A549 (cell line): ENCODE data around the gene TNFAIP2. TPM values are rescaled to one million over a fixed set of nuclear protein-coding genes. Genes with fewer than 3 reads are reported as not detected.

Experiments
- ATAC-seq, 2 experiments: fragments of 200-7000 bp in 1 of 2; fragments of >200 bp in 1 of 2; cut with Nextera tagmentation in 1 of 2; cut with Tn5 transposase in 1 of 2; 3 replicates each; pipeline versions ENCODE4 v1.8.0 to v1.9.1; 2018 to 2020; ENCODE audit warnings: mild to moderate bottlenecking in 1 of 2, moderate library complexity in 1 of 2
- CTCF ChIA-PET: fragments of 300-600 bp; sonication (Branson Sonifier 250); formaldehyde crosslinking; extraction: SDS; loops from one replicate; lab custom pipeline; 2021; ENCODE audit warnings: antibody characterized with exemption, inconsistent platforms; lab: Yijun Ruan, JAX
- POLR2A ChIA-PET: fragments of 350-600 bp; formaldehyde crosslinking; extraction: SDS; loops from one replicate; lab custom pipeline; 2021; ENCODE audit warnings: antibody characterized with exemption, inconsistent platforms; lab: Yijun Ruan, JAX
- DNase-seq, 2 experiments: peaks; one replicate each; pipeline versions ENCODE4 v3.0.0 to v3.0.0-alpha.2; 2011 to 2016; ENCODE audit warnings: low read depth in 1 of 2, low spot score in 1 of 2
- FAIRE-seq: peaks from 2 replicates; lab custom pipeline; 2011; peaks lifted over from hg19 to GRCh38; lab: Jason Lieb, UNC
- H3K27ac ChIP-seq, 2 experiments: fragments of >200 bp; sonication (Bioruptor Twin); formaldehyde crosslinking; 3 replicates each; pipeline ENCODE4 v1.5.1; 2016 to 2017
- H3K4me1 ChIP-seq: fragments of >200 bp; sonication (Bioruptor Twin); formaldehyde crosslinking; 3 replicates; pipeline ENCODE4 v1.6.1; 2016
- H3K4me2 ChIP-seq: fragments of >200 bp; sonication (Bioruptor Twin); formaldehyde crosslinking; 3 replicates; pipeline ENCODE4 v1.6.1; 2016
- H3K4me3 ChIP-seq: fragments of >200 bp; sonication (Bioruptor Twin); formaldehyde crosslinking; 3 replicates; pipeline ENCODE4 v1.5.1; 2016
- H3K9me3 ChIP-seq: fragments of >200 bp; sonication (Bioruptor Twin); formaldehyde crosslinking; 3 replicates; pipeline ENCODE4 v1.6.1; 2016
- CBX2 ChIP-seq: fragments of 200-600 bp; sonication (generic); IDR thresholded peaks from 2 replicates; pipeline ENCODE4 v1.6.1; 2016; ENCODE audit warnings: low read depth, mild to moderate bottlenecking, borderline replicate concordance
- CEBPB ChIP-seq, 2 experiments: fragments of >200 bp in 1 of 2; sonication (Bioruptor Twin) in 1 of 2; formaldehyde crosslinking in 1 of 2; IDR thresholded peaks; 2 replicates each; pipeline ENCODE4 v1.6.1; 2012 to 2016
- CHD2 ChIP-seq: fragments of 150-350 bp; IDR thresholded peaks from 2 replicates; pipeline ENCODE4 v1.6.1; 2014; ENCODE audit warnings: low read length; ENCODE audit not compliant: partially characterized antibody
- CHD4 ChIP-seq: fragments of 200-600 bp; sonication (generic); IDR thresholded peaks from 2 replicates; pipeline ENCODE4 v1.6.1; 2016; ENCODE audit warnings: antibody characterized with exemption, mild to moderate bottlenecking, borderline replicate concordance
- CTCF ChIP-seq: fragments of >200 bp; sonication (Bioruptor Twin); formaldehyde crosslinking; IDR thresholded peaks from 3 replicates; pipeline ENCODE4 v1.5.1; 2016
- EHF ChIP-seq: fragments of 250-450 bp; sonication (Bioruptor Pico); IDR thresholded peaks from 2 replicates; pipeline ENCODE4 v1.5.0; 2020; ENCODE audit warnings: mild to moderate bottlenecking
- EHMT2 ChIP-seq: fragments of 200-600 bp; sonication (generic); IDR thresholded peaks from 2 replicates; pipeline ENCODE4 v1.6.1; 2016; ENCODE audit warnings: antibody characterized with exemption, low read depth, mild to moderate bottlenecking, moderate library complexity
- ESRRA ChIP-seq: fragments of 150-350 bp; IDR thresholded peaks from 2 replicates; pipeline ENCODE4 v1.6.1; 2014; ENCODE audit warnings: mild to moderate bottlenecking, low read length, borderline replicate concordance
- FOSL2 ChIP-seq, 2 experiments: fragments of 450-650 bp in 1 of 2; fragments of >200 bp in 1 of 2; sonication (Bioruptor Twin) in 1 of 2; formaldehyde crosslinking; IDR thresholded peaks; 2 replicates each; pipeline versions ENCODE4 v1.5.0 to v1.6.1; 2016 to 2020; ENCODE audit warnings: mild to moderate bottlenecking in 1 of 2, moderate library complexity in 1 of 2
- FOXS1 ChIP-seq: fragments of 250-450 bp; sonication (Bioruptor Pico); IDR thresholded peaks from 2 replicates; pipeline ENCODE4 v1.5.0; 2020; ENCODE audit warnings: mild to moderate bottlenecking, moderate library complexity
- HOXA7 ChIP-seq: fragments of 250-450 bp; sonication (Bioruptor Pico); IDR thresholded peaks from 2 replicates; pipeline ENCODE4 v1.5.0; 2020; ENCODE audit warnings: mild to moderate bottlenecking, moderate library complexity
- HOXB5 ChIP-seq: fragments of 250-450 bp; sonication (Bioruptor Pico); IDR thresholded peaks from 2 replicates; pipeline ENCODE4 v1.5.0; 2020; ENCODE audit warnings: mild to moderate bottlenecking, moderate library complexity
- JUN ChIP-seq, 2 experiments: fragments of >200 bp; sonication (Bioruptor Twin); formaldehyde crosslinking; IDR thresholded peaks; 2 replicates in 1 of 2; 3 replicates in 1 of 2; pipeline ENCODE4 v1.6.1; 2016 to 2017
- MYC ChIP-seq: IDR thresholded peaks from 2 replicates; pipeline ENCODE4 v1.6.1; 2012; ENCODE audit warnings: mild to moderate bottlenecking, inconsistent platforms, low read length, improper control_type of control experiment, borderline replicate concordance
- NFE2L2 ChIP-seq: fragments of 150-350 bp; conservative IDR thresholded peaks from 2 replicates; pipeline ENCODE4 v1.6.1; 2014; ENCODE audit warnings: low read length
- NR3C1 ChIP-seq: fragments of >200 bp; sonication (Bioruptor Twin); formaldehyde crosslinking; IDR thresholded peaks from 3 replicates; pipeline ENCODE4 v1.6.1; 2017
- RAD21 ChIP-seq, 2 experiments: fragments of >200 bp in 1 of 2; sonication (Bioruptor Twin) in 1 of 2; formaldehyde crosslinking in 1 of 2; IDR thresholded peaks in 1 of 2; conservative IDR thresholded peaks in 1 of 2; 2 replicates in 1 of 2; 3 replicates in 1 of 2; pipeline ENCODE4 v1.6.1; 2012 to 2018; ENCODE audit warnings: inconsistent platforms in 1 of 2
- RARB ChIP-seq: fragments of 250-450 bp; sonication (Bioruptor Pico); IDR thresholded peaks from 2 replicates; pipeline ENCODE4 v1.8.0; 2021; ENCODE audit warnings: mild to moderate bottlenecking, moderate library complexity
- REST ChIP-seq: fragments of 200-600 bp; sonication (generic); IDR thresholded peaks from 2 replicates; pipeline ENCODE4 v1.6.1; 2016; ENCODE audit warnings: antibody characterized with exemption, mild to moderate bottlenecking, moderate library complexity
- RFX5 ChIP-seq: fragments of 450-650 bp; IDR thresholded peaks from 2 replicates; pipeline ENCODE4 v1.7.1; 2014; ENCODE audit warnings: antibody characterized with exemption, mild to moderate bottlenecking, moderate library complexity
- SREBF2 ChIP-seq: fragments of 450-650 bp; IDR thresholded peaks from 2 replicates; pipeline ENCODE4 v1.6.1; 2014; ENCODE audit warnings: mild to moderate bottlenecking, moderate library complexity
- TFCP2L1 ChIP-seq: fragments of 250-450 bp; sonication (Bioruptor Pico); IDR thresholded peaks from 2 replicates; pipeline ENCODE4 v1.5.0; 2021; ENCODE audit warnings: mild to moderate bottlenecking
- ZC3H11A ChIP-seq: fragments of 450-650 bp; IDR thresholded peaks from 2 replicates; pipeline ENCODE4 v1.6.1; 2014; ENCODE audit warnings: antibody characterized with exemption, mild to moderate bottlenecking
- ZFP36 ChIP-seq: fragments of 450-650 bp; IDR thresholded peaks from 2 replicates; pipeline ENCODE4 v1.6.1; 2014; ENCODE audit warnings: borderline replicate concordance; ENCODE audit not compliant: partially characterized antibody
- ZNF302 ChIP-seq: fragments of 250-450 bp; sonication (Bioruptor Pico); IDR thresholded peaks from 2 replicates; pipeline ENCODE4 v1.9.0; 2021; ENCODE audit warnings: inconsistent platforms, mild to moderate bottlenecking, moderate library complexity
- ZSCAN20 ChIP-seq: fragments of 250-450 bp; sonication (Bioruptor Pico); IDR thresholded peaks from 2 replicates; pipeline ENCODE4 v1.8.0; 2022; ENCODE audit warnings: mild to moderate bottlenecking, moderate library complexity
- WGBS: methylation state at CpG from one replicate; pipeline ENCODE4 v1.1.6; 2017; ENCODE audit errors: missing lambda C conversion rate; 5-methylcytosine and 5-hydroxymethylcytosine counted together
- polyA plus RNA-seq, 4 experiments: library from polyadenylated mRNA; depleted of rRNA in 3 of 4; stranded (reverse); fragments of >200 nt; fragmentation: RNase III in 1 of 4; extraction: RNeasy Plus Mini Kit Qiagen cat#74134 plus additional on column Dnase treatment in 1 of 4; gene quantifications; 2 replicates in 3 of 4; 3 replicates in 1 of 4; pipeline ENCODE4 v1.2.3, GENCODE V29; 2011 to 2017
- TF ChIP-seq, protein P1 (sequence below): fragments of 450-650 bp; IDR thresholded peaks from 2 replicates; pipeline ENCODE4 v1.6.1; 2014; ENCODE audit warnings: antibody characterized with exemption
- TF ChIP-seq, protein P2 (sequence below): IDR thresholded peaks from 2 replicates; pipeline ENCODE4 v1.6.1; 2012
- TF ChIP-seq, protein P3 (sequence below): fragments of 250-450 bp; sonication (Bioruptor Pico); IDR thresholded peaks from 2 replicates; pipeline ENCODE4 v1.5.0; 2021; ENCODE audit warnings: mild to moderate bottlenecking, moderate library complexity, borderline replicate concordance
- TF ChIP-seq, protein P4 (sequence below): fragments of 150-350 bp; IDR thresholded peaks from 2 replicates; pipeline ENCODE4 v1.6.1; 2014; ENCODE audit warnings: low read depth, mild to moderate bottlenecking, low read length

The TNFAIP2 gene
- polyA plus RNA-seq, 2 of the 4 experiments (the other 2 are of a cell fraction): 222 to 254 TPM

DNA sequence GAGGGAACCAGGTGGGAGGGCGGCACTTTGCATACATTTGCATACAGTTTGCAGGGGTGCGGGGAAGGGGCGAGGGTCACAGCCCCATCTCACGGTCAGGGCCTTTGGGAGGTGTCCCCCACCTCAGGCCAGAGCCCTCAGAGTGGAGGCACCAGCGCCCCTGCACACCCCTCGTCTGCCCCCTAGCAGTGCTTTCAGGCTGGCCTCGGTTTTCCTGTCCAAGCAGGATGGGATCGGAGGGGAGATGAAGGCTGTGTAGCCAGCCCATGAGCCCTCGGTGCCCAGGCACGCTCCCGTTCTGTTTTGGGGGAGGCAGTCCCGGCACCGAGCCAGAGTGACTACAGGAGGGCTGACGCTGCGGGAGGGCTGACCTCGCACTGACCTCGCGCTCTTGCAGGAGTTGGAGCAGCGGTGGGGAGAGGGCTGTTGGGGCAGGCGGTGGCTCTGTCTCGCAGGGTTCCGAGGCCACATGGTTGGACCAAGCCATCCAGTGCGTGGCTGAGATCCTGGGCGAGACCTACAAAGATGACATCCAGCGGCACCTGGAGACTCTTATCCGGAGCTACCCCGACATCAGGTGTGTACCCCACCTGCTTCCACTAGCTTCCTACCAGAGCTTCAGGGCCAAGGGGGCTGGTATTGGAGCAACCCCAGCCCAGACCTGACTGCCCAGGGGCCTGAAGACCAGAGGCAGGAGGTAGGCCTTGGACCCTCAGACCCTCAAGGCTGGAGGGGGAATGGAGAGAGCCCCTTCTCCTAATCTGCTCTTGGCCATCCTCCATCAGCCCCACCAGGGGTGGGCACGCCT, 15.1 kb upstream of the TNFAIP2 start:
- DNase-seq (peak in 1 of 2 experiments; percentile 72), ATAC-seq (no peak), FAIRE-seq (no peak)
- no peaks in the 10 kb centered on the region for H3K9me3 ChIP-seq
- WGBS: 77% methylated on average over 23 of the region's 28 CpGs
- H3K27ac ChIP-seq: peak overlapping the region; percentile 94
- CTCF ChIA-PET: interaction anchor here (1.0 to 2.3 kb wide), 7 partner anchors 10 to 185 kb away, joined by 3 to 16 read pairs (median 4); no protein-coding TSS in a partner anchor
- POLR2A ChIA-PET: interaction anchor here (0.7 to 2.3 kb wide), 2 partner anchors 13 to 15 kb away, joined by 4 to 11 read pairs; partner anchors contain the start of gene TNFAIP2
- peak overlapping the region; percentile 28 for H3K4me3 ChIP-seq
- H3K4me1 ChIP-seq: peaks cover 84% of the 10 kb centered on the region
- H3K4me2 ChIP-seq: peak overlapping the region; percentile 79
- TF ChIP-seq, protein P1, sequence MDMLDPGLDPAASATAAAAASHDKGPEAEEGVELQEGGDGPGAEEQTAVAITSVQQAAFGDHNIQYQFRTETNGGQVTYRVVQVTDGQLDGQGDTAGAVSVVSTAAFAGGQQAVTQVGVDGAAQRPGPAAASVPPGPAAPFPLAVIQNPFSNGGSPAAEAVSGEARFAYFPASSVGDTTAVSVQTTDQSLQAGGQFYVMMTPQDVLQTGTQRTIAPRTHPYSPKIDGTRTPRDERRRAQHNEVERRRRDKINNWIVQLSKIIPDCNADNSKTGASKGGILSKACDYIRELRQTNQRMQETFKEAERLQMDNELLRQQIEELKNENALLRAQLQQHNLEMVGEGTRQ: no peak
- TF ChIP-seq, protein P2, sequence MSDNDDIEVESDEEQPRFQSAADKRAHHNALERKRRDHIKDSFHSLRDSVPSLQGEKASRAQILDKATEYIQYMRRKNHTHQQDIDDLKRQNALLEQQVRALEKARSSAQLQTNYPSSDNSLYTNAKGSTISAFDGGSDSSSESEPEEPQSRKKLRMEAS: peak; percentile 81
- TF ChIP-seq ESRRA (no peak), FOXS1 (no peak), CHD2 (no peak), EHMT2 (no peak), HOXA7 (CRISPR knock-in tag) (no peak), HOXB5 (CRISPR knock-in tag) (peak; percentile 18; the same call in 1 of the 2 replicates), RFX5 (no peak), ZFP36 (no peak), JUN (IDR thresholded peaks at IDR 0.05) (no peak; a peak in 1 of 5 replicates), SREBF2 (no peak), MYC (no peak), RARB (peak; percentile 76; the same call in 1 of the 2 replicates), ZC3H11A (no peak), CEBPB (IDR thresholded peaks at IDR 0.05) (peak in 1 of 2 experiments; percentile 30; a peak in 1 of 4 replicates), FOSL2 (IDR thresholded peaks at IDR 0.05) (no peak), FOSL2 (CRISPR knock-in tag; IDR thresholded peaks at IDR 0.05) (no peak), RAD21 (conservative IDR thresholded peaks at IDR 0.05 in 1 of 2, IDR thresholded peaks at IDR 0.05 in 1 of 2) (no peak), ZNF302 (CRISPR knock-in tag) (no peak), NFE2L2 (no peak), TFCP2L1 (no peak), EHF (CRISPR knock-in tag) (no peak), REST (no peak), ZSCAN20 (CRISPR knock-in tag) (no peak), CHD4 (no peak), NR3C1 (no peak), CTCF (no peak), CBX2 (no peak)
- TF ChIP-seq, protein P3, sequence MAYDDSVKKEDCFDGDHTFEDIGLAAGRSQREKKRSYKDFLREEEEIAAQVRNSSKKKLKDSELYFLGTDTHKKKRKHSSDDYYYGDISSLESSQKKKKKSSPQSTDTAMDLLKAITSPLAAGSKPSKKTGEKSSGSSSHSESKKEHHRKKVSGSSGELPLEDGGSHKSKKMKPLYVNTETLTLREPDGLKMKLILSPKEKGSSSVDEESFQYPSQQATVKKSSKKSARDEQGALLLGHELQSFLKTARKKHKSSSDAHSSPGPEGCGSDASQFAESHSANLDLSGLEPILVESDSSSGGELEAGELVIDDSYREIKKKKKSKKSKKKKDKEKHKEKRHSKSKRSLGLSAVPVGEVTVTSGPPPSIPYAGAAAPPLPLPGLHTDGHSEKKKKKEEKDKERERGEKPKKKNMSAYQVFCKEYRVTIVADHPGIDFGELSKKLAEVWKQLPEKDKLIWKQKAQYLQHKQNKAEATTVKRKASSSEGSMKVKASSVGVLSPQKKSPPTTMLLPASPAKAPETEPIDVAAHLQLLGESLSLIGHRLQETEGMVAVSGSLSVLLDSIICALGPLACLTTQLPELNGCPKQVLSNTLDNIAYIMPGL (CRISPR knock-in tag): no peak
- TF ChIP-seq, protein P4, sequence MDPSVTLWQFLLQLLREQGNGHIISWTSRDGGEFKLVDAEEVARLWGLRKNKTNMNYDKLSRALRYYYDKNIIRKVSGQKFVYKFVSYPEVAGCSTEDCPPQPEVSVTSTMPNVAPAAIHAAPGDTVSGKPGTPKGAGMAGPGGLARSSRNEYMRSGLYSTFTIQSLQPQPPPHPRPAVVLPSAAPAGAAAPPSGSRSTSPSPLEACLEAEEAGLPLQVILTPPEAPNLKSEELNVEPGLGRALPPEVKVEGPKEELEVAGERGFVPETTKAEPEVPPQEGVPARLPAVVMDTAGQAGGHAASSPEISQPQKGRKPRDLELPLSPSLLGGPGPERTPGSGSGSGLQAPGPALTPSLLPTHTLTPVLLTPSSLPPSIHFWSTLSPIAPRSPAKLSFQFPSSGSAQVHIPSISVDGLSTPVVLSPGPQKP: no peak
